Peyer's patch (tissue), 4 donors: Measurements from ENCODE around the gene NAXE.

Experiments
- CTCF ChIP-seq, 6 experiments: fragments of 450-650 bp in 4 of 6; fragments of 200-600 bp in 2 of 6; sonication (generic) in 1 of 6; IDR thresholded peaks; one replicate each; pipeline ENCODE4 v1.5.1; 2017 to 2019; ENCODE audit warnings: antibody characterized with exemption in 6 of 6, mild to moderate bottlenecking in 3 of 6, moderate library complexity in 1 of 6
- POLR2A ChIP-seq, 2 donors: fragments of 450-650 bp; IDR thresholded peaks; one replicate each; pipeline ENCODE4 v1.5.1; 2017; ENCODE audit warnings: antibody characterized with exemption in 2 of 2, mild to moderate bottlenecking in 2 of 2, moderate library complexity in 2 of 2

GRCh38 chr1:156571919-156572662, 19.5 kb upstream of the NAXE start, which contains the start of gene IQGAP3:
- TF ChIP-seq CTCF (IDR thresholded peaks at IDR 0.05): no peak
- TF ChIP-seq POLR2A (IDR thresholded peaks at IDR 0.05): no peak
